CD4-positive, alpha-beta T cell treated with Interleukin-21 for 1 hour (primary cell): ENCODE results near the gene MTUS2.

ENCODE experiments used
- DNase-seq: peaks from one replicate; pipeline ENCODE4 v3.0.0-alpha.2; 2020

Gene MTUS2

DNA sequence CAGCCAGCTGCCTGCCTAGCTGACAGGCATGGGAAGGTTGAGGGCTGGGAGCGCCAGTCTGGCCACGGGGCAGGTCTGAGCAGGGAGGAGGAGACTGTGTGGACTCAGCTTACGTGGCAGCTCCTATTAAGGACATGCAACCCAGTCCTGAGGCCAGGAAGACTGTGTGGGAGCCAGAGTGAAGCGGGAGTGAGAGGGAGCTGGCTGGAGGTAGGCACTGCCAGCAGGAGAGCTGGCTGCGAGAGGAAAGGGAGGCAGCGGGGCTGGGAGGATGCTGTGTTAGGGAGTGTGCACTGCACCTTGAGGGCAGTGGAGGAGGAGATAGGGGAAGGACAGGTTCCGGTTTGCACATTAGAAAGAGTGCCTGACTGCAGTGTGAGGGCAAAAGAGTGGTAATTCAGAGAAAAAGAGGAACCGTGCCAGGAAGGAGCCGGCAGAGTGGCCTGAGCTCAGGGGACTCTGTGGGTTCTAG lies 676.1 kb downstream of the MTUS2 start:
- DNase-seq = no peak

DNA sequence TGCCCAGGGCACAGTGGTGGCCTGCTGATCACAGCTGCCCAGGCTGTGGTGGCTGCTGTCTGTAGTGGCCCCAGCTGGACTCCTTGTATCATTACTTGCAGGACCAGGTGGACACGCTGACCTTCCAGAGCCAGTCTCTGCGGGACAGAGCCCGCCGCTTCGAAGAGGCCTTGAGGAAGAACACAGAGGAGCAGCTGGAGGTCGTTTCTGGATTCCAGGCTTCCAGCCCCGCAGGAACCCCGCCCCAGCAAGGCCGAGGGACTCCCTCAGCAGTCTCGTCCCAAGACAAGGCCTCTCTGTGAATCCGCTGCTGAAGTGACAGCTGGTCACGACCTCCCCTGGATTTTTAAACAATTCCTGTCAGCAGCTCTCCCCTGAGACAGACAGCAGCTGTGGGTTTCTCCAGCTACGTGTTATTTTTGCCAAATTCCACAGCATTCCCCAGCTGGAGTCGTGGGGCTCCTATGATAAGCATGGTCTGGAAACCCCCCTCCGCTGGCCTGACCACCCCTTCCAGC lies 677.1 kb downstream of the MTUS2 start:
- no peak for DNase-seq

DNA sequence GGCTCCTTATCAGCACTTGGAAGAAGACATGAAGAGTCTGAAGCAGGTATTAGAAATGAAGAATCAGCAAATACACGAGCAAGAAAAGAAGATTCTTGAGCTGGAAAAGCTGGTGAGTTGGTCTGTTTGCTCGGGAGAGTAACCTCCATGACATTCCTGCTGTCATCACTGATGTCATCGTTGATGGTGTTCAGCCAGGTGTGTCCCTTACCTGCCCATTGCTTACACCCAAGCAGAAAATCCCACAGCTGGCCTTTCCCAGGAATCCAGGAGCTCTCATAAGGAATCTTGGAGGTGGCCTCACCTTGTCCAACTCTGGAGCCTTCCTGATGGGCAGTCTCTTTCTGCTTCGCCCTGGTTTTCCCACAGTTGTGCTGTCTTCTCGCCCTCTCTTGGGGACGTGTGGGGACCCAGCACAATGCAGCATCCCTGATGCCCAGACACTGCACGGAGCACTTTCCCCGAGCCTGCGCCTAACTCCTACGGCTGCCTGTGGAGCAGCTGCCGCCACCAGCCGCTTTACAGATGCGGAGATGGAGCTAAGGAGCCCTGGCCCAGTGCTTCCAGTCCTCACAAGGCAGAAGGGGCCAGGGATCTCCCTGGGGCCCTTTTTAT lies 678.4 kb downstream of the MTUS2 start:
- DNase-seq = no peak

DNA sequence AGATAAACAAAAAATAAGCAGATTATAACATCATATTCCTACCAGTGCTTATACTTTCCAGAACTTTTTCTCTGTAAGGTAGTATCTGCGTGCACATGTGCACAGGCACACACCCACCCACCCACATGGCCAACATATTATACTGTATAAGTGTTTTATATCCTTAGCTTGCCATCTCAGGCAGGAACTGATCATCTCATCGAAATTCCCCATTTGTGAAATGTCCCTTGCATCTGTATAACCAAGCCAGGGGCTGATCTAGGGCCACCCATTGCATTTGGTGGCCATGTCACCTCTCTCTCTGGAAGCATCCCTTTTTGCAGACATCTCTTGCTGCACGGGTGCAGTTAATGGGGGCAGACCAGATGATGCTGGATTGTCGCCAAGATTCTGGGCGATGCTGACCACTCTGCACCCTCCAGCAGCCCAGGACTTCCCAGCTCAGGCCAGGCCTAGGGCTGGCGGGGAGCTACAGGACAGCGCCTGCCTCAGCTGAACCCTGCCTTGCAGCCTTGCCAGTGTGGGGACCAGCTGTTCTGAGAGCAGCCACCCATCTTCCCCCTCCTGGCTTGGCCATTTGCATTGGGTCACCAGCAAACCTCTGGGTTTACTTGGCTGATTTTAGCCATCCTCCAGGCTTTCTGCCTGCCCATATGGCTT lies 679.5 kb downstream of the MTUS2 start:
- DNase-seq = no peak

DNA sequence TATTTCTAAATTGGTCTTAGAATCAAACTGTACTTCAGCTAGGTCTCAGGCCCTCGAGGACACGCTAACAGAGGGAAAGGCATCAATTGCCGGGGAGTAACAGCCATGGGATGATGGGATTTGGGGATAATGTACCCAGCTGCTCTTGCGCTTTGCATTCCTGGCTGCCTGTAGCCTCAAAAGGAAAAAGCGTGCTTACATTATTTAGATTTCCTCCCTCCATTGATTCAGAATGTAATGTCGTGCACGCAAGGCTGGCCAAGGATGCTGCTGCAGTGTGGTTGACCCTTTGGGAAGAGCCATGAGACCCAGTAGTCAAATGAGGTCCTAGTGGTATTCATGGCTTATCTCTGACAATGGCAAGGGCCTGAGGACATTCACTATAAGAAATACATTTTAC lies 680.2 kb downstream of the MTUS2 start:
- DNase-seq = no peak

DNA sequence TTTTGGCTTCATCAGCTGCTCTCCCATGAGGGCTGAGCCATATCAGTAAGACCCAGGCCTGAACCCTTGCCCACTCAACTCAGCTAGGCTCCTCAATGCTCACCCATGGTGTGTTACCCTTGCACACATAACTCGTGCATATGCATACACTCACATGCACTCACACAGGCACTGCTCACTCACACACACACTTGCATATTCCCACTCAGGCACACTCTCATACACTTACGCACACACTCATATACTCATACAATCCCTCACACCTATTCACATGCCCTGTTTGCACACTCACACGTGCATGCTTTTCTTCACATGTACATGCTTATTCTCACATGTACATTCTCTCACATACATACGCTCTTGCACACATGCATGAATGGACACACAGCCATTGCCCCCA lies 681.5 kb downstream of the MTUS2 start:
- no peak for DNase-seq

DNA sequence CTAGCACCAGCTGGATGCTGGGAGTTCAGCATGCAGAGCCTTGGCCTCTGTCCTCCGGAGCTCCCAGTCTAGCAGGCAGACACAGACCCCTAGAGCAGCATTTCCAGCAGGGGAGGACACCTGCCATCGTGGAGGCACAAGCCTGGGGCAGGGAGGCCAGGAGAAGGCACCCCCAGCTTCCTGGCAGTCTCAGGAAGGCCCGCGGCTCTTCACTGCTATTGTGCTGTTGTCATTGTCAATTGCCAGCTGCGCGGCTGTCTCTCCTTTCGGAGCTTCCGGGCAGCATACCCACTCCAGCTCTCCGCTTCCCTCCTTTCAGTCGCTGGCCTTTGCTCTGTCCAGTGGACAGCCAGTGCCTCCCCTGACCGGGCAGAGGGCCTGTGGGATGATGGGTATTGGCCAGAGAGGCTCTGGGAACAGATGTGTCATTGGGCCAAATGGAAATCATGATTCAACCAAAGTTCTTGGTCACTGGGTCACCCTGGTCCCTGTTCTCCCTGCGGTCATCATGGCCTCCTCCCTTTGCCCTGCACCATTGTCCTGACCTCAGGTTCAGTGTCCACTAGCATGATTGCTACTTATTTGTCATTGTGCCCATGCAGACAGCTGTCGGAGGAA lies 682.4 kb downstream of the MTUS2 start:
- DNase-seq = no peak

DNA sequence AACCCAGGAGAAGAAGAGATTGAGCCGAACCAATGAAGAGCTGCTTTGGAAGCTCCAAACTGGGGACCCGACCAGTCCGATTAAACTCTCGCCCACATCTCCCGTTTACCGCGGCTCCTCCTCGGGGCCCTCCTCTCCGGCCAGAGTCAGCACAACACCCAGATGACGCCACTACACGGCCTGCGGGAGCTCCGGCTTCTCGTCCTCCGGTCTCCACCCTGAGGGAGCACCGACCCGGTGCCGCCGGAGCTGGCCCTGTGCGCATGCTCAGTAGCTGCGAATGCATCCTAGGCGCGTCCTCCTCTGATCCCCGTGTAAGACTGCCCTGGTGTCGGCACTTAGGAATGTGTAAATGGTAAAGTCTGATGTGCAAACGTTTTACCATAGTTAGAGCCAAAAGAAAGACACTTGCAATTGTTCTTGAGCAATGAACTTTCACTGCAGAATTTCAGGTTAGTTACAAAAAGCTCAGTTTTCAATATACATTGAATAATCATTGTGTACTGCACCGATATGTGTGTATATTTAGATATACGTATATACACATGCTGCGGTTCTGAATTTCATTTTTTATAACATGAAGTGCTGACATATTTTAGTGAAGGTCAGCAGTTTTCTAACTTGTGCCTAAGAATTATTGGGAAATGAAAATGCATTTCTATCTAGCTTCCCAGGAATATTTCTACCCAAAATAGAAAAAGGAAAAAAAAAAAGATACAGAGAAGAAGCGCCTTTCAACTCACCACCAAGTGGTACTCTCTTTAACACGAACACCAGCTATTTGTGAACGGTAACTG lies 683.1 kb downstream of the MTUS2 start:
- DNase-seq = no peak

DNA sequence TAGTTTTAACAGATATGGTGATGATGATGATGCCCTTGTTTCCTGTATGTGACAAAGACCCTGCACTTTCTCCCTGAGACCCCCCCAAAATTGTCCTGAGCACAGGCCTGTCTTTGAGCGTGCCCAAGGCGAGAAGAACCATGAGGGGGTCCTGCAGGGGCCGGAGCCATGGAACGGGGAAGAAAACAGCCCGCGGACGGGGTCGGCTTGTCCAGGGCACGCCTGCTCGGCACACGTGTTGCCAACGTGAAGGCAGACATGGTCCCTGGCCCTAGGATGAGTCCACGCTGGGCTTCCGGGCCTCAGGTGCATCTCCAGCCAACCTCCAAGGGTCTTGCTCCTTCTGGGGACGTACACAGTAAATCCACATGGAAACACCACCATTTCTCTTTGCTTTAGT lies 684.6 kb downstream of the MTUS2 start:
- DNase-seq = no peak

DNA sequence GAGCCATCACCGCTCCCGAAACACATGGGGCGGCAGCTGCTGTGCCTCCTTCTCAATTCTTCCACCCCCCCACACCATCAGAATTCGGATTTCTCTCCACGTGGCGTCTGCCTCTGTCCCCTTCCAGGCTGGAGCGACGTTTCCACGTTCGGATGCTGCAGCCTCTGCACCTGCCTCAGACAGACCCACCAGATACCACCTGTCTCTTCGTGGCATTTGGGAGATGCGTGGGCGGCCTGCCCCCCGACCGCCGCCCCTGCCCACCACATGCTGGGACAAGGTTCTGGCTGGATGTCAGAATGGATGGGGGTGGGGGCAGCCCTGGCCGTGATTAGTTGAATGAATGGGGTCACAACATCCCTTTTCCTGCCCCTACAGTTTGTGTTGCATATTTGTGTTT lies 685.4 kb downstream of the MTUS2 start:
- DNase-seq = no peak

DNA sequence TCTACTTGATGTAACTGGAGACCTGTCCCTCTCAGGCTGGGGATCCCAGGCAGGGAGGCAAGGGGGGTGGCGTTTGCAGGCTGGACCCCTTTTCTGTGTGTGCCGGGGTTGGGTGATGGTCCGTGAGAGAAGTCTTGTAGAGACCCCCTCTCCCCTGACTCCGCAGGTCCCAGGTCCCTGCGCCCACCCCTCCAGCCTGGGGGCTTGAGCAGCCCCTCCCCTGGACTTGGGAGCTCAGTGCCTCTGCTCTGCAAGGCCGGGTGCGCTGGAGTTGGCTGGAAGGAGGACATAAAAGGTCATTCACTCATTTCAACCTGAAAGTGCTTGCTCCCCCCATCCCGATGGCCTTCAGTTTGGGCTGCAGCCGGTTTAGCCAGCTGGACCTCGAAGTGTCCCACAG lies 685.8 kb downstream of the MTUS2 start:
- DNase-seq = no peak

DNA sequence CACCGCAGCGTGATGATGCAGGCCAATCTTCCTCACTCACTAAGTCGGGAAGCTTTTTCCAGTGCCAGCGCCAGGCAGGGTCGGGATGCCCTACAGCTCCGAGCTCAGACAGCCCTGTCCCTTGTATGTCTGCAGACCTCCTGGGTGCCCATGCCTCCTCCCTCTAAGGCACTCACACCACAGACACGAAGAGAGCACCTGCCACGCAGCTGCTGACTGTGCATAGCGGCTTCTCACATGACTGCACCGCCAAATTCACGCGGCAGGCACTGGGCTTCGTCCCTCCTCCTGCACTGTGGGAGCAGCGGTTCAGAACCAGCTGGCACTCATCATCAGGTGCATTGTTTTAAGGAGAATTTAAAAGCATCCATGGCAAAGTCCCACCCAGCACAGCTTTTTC lies 687.2 kb downstream of the MTUS2 start:
- DNase-seq = no peak

DNA sequence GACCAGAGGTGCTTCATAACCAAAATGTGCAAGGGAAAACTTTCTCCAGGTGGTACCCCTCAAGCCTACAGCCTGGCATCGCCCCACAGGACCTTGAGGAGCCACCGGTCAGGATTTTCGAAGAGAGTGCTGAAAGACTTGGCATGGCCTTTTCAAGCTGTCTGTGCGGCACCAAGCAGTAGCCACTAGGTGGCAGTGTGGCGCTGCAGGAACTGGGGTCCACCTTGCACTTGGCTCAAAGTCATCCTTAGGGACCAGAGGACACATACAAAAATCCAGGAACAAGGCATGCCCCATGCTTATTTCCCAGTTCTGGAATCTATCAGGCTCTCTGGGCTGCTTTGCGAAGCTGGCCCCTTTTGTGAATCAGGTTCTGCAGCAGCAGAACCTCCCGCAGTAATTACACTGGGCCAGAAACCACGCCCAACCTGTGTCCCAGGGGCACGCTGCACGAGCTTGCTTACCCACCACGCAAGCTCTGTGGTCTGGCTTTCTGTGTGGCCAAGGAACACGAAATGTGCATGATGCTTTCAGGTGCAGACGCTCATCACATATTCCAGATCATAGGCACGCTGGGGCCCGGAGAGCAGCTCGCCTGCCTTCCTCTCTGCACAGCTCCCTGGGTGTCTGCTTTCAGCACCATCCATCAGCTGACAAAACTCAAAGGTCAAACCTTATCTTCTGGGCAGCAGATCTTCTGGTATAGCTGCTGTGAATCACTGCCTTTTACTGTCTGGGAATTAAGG lies 688.2 kb downstream of the MTUS2 start:
- DNase-seq = peak; percentile 70

DNA sequence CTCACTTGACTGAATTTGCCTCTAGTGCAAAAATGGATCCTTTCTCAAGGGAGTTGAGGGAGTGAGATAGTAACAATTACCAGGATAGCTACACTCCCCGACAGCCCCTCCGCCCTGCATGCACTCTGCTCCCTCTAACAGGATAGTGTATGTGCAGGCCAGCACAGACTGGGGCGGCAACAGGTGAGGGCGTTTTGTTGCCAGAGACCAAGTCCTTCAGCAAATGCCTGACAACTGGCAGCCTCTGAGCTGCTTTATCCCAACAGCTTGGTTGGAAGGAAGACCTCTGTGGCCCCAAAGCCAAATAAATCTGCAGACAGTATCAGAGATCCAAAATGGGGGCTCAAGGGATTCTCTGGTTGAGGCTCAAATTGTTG lies 688.7 kb downstream of the MTUS2 start:
- DNase-seq = no peak

DNA sequence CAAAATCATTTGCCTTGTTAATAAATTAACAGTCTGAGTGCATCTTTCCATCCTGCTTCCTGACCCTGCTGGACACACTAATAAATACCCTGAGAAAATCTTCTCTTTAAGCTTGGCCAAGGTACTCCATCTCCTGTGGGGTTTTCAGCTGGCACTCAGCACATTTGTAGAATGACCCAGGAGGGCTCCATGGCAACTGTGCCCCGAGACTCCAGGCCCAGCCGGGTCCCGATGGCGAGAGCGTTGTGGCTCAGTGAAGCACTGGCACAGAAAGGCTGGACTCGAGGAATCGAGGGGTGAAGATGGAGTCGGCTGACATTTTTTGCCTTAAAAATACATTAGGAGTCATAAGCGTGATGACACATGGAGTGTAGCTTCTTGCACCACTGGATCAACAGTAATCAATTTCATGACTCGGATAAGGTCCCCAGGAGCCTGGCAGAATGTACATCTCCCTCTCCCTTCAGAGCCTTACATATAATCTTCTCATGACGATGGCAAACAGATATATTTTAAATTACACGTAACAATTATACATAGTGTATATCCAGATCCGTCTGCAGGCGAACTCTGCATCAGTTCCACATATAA lies 690.0 kb downstream of the MTUS2 start:
- no peak for DNase-seq

DNA sequence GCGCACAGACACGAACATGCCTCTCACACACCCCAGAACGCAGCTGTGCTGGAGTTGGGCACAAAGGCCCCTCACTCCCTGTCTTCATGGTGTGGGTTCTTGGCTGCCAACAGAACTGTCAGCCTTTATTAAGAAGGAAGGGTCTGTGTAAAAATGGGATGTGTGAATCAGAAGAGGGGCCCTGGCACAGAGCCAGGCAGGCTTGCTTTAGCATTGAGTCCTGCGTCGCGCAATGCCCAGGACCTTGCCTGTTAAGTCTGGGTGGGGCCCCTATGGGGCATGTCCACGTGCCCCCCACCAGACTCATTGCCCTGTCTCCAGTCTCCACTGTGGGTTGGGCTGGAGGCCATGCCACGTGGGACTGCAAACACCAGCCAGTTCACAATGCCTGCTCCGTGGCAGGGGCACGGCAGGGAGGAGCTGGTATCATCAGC lies 690.5 kb downstream of the MTUS2 start:
- no peak for DNase-seq

DNA sequence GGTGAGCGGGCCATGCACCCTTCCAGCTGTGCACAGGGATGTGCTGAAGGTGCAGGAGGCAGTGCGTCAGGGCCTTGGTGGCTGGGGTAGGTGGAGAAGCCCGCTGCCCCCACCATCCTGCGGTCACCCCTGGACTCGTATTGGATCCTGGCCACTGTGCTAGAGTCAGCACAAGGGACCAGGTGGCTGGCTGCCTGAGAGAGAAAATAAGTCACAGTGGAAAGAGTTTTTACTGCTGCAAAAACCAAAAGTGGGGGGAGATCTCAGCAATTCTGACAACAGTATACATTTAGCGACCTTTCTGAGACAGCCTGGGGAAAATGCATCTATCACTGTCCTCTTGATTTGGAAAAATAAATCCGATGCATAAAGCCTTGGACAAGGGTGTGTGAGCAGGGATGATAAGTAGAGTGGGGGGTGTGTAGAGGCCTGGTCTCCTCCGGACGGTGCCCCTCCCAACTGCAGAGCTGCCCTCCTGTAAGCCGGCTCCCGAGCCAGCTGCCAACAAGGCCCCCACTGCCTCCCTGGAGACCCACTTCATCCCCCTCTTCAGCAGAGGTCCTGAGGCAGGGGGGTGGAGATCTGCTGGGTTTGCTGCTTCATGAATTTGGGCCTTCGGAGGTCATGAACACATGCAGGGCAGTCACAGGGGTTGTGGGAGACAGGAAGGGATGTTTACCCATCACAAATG lies 691.1 kb downstream of the MTUS2 start:
- no peak for DNase-seq

DNA sequence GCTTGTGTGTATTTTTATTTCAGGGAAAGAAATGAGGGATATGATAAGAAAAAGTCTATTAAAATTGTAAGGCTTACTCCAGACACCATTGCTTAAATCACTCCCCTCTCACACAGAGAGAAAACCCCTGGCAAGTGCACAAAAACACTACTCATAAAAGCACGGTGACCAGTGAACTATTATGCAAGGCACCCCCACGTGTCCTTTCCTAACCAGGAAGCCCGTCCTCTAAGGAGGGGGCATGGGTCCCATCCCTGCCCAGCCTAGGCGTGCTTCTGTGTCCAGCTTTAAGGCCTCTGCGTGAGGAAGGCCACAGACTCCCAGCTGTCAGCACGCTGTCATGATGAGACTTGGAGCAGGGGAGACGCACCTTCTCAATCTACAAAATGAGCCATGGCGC lies 691.8 kb downstream of the MTUS2 start:
- no peak for DNase-seq

DNA sequence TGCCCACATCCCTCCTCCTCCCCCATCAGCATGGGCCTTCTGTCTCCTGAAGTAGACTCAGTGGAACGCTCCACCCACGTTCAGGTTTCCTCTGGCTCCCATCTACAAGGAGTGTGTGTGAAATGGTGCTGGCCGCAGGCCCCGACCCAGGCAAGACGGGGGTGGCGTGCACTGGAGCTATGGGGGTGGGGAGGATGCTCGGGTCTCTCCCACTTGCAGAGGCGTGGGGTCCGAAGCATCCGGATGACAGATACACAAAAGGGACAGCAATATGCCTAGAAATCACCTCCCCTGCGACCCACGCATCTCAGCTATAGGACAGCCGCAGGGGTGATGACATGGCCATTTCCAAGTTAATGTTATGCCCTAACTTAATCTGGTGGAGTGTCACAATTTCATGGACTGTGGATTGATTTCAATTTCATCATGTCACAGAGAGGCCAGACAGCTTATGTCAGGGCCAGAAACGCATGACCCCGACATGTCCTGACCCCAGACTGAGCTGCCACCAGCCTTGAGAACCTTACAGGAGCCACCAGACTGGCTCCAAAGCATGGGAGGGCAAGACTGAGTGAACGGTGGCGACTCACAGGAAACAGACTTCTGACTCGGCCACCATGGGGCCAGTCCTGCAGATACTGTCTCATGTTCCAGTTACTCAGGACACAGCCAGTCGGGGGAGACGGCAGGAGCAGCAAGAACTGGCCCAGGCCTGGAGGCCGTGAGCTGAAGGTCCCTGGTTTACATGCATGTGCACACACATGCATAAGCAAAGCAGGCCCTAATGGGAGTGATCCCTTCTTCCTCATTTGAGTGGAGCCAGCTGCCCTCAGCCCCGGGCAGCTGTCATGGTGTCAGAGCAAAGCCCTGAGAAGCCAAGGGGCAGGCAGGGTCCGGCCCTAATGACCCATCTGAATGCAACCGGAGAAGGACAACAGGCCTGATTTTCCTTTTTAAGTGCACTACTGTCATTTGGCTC lies 693.2 kb downstream of the MTUS2 start:
- no peak for DNase-seq

DNA sequence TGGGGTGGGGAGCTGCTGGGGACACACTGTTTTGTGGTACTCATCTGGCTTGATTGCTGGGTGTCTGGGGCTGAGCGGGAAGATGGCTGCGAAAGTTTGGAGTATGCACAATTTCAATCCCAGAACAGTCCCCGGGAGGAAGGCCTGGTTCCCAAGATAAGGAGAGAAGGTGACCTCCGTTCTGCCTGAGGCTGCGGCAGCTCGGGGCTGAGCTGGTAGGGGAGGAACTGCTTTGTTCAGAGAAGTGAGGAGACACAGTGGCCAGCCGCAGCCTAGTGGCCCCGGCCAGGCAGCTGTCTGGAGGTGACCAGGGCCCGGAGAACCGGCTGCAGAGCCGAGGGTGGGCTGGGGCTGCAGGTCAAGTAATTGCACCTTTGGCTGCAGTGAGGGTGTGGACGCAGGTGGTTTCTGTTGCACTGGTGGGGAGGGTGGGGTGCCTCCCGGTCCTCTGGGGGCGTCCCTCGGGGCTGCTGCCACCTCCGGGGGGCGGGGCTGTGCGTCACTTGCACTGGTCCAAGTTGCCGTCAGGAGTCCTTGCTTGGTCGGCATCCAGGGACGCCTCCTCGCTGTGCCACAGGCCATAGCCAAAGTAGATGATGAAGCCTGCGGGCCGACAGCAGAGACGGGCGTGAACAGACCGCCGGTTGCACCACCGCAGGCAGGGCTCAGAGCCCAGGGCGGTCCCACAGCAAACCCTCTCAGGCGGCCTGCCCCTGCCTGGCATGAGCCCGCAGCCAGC lies 694.0 kb downstream of the MTUS2 start:
- DNase-seq = no peak
